H1 (cell line): ENCODE measurements around the gene HAND1. TPM values are rescaled to one million over a fixed set of nuclear protein-coding genes. Genes with fewer than 3 reads are reported as not detected.

ENCODE experiments used
- polyA plus RNA-seq, 7 experiments: library from polyadenylated mRNA; depleted of rRNA in 3 of 7; stranded (reverse) in 5 of 7; unstranded in 2 of 7; fragments of >200 nt in 5 of 7; fragments of 200-250 nt in 2 of 7; gene quantifications; 1 replicate in 5 of 7; 2 replicates in 1 of 7; 4 replicates in 1 of 7; pipeline versions ENCODE4 v1.2.1 to v1.2.3, GENCODE V29; 2011 to 2013; ENCODE audit warnings: missing spikeins in 2 of 7, mixed read lengths in 2 of 7
- total RNA-seq: library from RNA; stranded (reverse); fragmentation: NEBNext Ultra II Directional; extraction: Animal tissue kit (Norgen Biotek cat#: 25700); gene quantifications from 2 replicates; pipeline ENCODE4 v1.2.1, GENCODE V29; 2021
- TF ChIP-seq, protein P1 (sequence below): fragments of 300-600 bp; sonication (generic); IDR thresholded peaks from 2 replicates; pipeline ENCODE4 v1.7.1; 2012; ENCODE audit warnings: low read length, moderate library complexity, mild to moderate bottlenecking, inconsistent platforms; ENCODE audit not compliant: insufficient replicate concordance

Gene HAND1
- total and polyA plus RNA-seq, 2 of the 8 experiments (the other 6 are each of a cell fraction or from before 2014, with no cell fraction given): 0.06 TPM; not detected in 1

DNA sequence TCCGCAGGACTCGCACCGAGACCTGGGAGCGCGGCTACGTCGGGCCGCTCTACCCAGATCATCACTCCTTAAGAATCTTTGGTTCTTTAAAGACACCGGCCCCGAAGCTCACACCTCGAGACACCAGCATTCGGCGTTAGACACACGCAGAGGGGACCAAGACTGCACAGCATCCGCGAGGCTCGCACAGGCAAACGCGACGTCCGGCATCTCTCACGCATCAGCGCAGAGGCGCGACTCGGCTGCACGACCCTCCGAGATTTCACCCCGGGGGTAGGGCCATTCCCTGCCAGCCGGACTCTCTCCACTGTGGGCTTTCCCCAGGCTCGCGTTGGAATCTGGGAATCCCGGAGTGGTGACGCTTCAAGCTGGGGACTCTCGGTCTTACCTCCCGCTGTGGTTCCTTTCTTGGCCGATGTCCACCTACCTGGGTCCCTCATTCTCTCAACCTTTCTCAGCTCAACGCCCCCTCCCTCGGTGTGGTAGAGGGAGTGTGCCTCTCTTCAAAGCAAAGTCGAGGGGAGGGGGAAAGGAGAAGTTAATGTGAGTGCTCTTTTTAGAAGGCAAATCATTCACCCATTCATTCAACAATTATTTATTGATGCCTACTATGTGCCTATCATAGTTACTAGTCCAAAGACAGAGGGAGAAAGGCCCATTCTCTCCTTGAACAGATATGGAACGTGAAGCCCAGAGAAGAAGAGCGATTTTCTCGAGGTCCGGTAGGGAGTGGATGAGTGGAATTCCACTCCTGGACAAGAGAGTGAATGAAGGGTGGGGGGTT, 1.3 kb upstream of the HAND1 start (continued):
- TF ChIP-seq, protein P1, sequence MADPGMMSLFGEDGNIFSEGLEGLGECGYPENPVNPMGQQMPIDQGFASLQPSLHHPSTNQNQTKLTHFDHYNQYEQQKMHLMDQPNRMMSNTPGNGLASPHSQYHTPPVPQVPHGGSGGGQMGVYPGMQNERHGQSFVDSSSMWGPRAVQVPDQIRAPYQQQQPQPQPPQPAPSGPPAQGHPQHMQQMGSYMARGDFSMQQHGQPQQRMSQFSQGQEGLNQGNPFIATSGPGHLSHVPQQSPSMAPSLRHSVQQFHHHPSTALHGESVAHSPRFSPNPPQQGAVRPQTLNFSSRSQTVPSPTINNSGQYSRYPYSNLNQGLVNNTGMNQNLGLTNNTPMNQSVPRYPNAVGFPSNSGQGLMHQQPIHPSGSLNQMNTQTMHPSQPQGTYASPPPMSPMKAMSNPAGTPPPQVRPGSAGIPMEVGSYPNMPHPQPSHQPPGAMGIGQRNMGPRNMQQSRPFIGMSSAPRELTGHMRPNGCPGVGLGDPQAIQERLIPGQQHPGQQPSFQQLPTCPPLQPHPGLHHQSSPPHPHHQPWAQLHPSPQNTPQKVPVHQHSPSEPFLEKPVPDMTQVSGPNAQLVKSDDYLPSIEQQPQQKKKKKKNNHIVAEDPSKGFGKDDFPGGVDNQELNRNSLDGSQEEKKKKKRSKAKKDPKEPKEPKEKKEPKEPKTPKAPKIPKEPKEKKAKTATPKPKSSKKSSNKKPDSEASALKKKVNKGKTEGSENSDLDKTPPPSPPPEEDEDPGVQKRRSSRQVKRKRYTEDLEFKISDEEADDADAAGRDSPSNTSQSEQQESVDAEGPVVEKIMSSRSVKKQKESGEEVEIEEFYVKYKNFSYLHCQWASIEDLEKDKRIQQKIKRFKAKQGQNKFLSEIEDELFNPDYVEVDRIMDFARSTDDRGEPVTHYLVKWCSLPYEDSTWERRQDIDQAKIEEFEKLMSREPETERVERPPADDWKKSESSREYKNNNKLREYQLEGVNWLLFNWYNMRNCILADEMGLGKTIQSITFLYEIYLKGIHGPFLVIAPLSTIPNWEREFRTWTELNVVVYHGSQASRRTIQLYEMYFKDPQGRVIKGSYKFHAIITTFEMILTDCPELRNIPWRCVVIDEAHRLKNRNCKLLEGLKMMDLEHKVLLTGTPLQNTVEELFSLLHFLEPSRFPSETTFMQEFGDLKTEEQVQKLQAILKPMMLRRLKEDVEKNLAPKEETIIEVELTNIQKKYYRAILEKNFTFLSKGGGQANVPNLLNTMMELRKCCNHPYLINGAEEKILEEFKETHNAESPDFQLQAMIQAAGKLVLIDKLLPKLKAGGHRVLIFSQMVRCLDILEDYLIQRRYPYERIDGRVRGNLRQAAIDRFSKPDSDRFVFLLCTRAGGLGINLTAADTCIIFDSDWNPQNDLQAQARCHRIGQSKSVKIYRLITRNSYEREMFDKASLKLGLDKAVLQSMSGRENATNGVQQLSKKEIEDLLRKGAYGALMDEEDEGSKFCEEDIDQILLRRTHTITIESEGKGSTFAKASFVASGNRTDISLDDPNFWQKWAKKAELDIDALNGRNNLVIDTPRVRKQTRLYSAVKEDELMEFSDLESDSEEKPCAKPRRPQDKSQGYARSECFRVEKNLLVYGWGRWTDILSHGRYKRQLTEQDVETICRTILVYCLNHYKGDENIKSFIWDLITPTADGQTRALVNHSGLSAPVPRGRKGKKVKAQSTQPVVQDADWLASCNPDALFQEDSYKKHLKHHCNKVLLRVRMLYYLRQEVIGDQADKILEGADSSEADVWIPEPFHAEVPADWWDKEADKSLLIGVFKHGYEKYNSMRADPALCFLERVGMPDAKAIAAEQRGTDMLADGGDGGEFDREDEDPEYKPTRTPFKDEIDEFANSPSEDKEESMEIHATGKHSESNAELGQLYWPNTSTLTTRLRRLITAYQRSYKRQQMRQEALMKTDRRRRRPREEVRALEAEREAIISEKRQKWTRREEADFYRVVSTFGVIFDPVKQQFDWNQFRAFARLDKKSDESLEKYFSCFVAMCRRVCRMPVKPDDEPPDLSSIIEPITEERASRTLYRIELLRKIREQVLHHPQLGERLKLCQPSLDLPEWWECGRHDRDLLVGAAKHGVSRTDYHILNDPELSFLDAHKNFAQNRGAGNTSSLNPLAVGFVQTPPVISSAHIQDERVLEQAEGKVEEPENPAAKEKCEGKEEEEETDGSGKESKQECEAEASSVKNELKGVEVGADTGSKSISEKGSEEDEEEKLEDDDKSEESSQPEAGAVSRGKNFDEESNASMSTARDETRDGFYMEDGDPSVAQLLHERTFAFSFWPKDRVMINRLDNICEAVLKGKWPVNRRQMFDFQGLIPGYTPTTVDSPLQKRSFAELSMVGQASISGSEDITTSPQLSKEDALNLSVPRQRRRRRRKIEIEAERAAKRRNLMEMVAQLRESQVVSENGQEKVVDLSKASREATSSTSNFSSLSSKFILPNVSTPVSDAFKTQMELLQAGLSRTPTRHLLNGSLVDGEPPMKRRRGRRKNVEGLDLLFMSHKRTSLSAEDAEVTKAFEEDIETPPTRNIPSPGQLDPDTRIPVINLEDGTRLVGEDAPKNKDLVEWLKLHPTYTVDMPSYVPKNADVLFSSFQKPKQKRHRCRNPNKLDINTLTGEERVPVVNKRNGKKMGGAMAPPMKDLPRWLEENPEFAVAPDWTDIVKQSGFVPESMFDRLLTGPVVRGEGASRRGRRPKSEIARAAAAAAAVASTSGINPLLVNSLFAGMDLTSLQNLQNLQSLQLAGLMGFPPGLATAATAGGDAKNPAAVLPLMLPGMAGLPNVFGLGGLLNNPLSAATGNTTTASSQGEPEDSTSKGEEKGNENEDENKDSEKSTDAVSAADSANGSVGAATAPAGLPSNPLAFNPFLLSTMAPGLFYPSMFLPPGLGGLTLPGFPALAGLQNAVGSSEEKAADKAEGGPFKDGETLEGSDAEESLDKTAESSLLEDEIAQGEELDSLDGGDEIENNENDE: no peak
